Type B pancreatic cell (in vitro differentiated cells): Measurements from ENCODE around the gene WDFY3. TPM values are rescaled to one million over a fixed set of nuclear protein-coding genes. Genes with fewer than 3 reads are reported as not detected.

Experiments used
- DNase-seq: peaks from one replicate; pipeline ENCODE4 v3.0.0; 2021; ENCODE audit warnings: mixed read lengths; ENCODE audit not compliant: unreplicated experiment; ENCODE audit errors: extremely low spot score
- H3K27ac Mint-ChIP-seq: 2 replicates; pipeline ENCODE4 v1.8.0; 2021; ENCODE audit warnings: mild to moderate bottlenecking, mixed read lengths
- H3K27me3 Mint-ChIP-seq: 2 replicates; pipeline ENCODE4 v1.8.0; 2021; ENCODE audit warnings: mixed read lengths
- H3K36me3 Mint-ChIP-seq: 2 replicates; pipeline ENCODE4 v1.8.0; 2021; ENCODE audit warnings: mixed read lengths
- H3K4me1 Mint-ChIP-seq: one replicate; pipeline ENCODE4 v1.8.0; 2021; ENCODE audit warnings: mixed read lengths; ENCODE audit not compliant: unreplicated experiment
- H3K4me3 Mint-ChIP-seq: 2 replicates; pipeline ENCODE4 v1.8.0; 2021; ENCODE audit warnings: mild to moderate bottlenecking, mixed read lengths
- H3K9me3 Mint-ChIP-seq: 2 replicates; pipeline ENCODE4 v1.8.0; 2021; ENCODE audit warnings: mixed read lengths
- CTCF ChIP-seq: fragments of 200-600 bp; sonication (generic); conservative IDR thresholded peaks from 2 replicates; pipeline ENCODE4 v1.5.0; 2021; ENCODE audit warnings: antibody characterized with exemption, mild to moderate bottlenecking
- total RNA-seq: library from RNA; stranded (reverse); gene quantifications from 2 replicates; pipeline ENCODE4 v1.2.1, GENCODE V29; 2021; ENCODE audit warnings: low replicate concordance

Gene WDFY3
- total RNA-seq, 1 donor from 2014 or later = 79.5 TPM

- H3K27me3 Mint-ChIP-seq = no peaks in the 10 kb centered on the region
Measured at GRCh38 chr4:84786478-84786877, 180.0 kb downstream of the WDFY3 start.

GRCh38 chr4:84782517-84782916, 184.0 kb downstream of the WDFY3 start:
- Mint-ChIP-seq H3K36me3 (peaks cover 37% of the 10 kb centered on the region), H3K4me3 (no peak overlapping the region), H3K4me1 (no peaks in the 10 kb centered on the region), H3K9me3 (no peaks in the 10 kb centered on the region), H3K27me3 (no peaks in the 10 kb centered on the region), H3K27ac (no peak overlapping the region)
- TF ChIP-seq CTCF = no peak
- no peak for DNase-seq

More at GRCh38 chr4:84786478-84786877, 180.0 kb downstream of the WDFY3 start:
- Mint-ChIP-seq H3K4me3 (no peak overlapping the region), H3K9me3 (no peaks in the 10 kb centered on the region), H3K36me3 (peaks cover 36% of the 10 kb centered on the region), H3K27ac (no peak overlapping the region), H3K4me1 (no peaks in the 10 kb centered on the region)
- TF ChIP-seq CTCF = no peak
- no peak for DNase-seq

- TF ChIP-seq CTCF = no peak
- H3K27me3 Mint-ChIP-seq = no peaks in the 10 kb centered on the region
Measured at GRCh38 chr4:84780719-84781118, 185.8 kb downstream of the WDFY3 start.

GRCh38 chr4:84778041-84778440, 188.4 kb downstream of the WDFY3 start:
- no peak overlapping the region for H3K27ac Mint-ChIP-seq
- no peaks in the 10 kb centered on the region for H3K27me3 Mint-ChIP-seq
- no peak overlapping the region for H3K4me3 Mint-ChIP-seq
- H3K36me3 Mint-ChIP-seq = peaks cover 45% of the 10 kb centered on the region
- H3K9me3 Mint-ChIP-seq = no peaks in the 10 kb centered on the region
- no peak for DNase-seq
- H3K4me1 Mint-ChIP-seq = no peaks in the 10 kb centered on the region
- TF ChIP-seq CTCF = no peak

More at GRCh38 chr4:84780719-84781118, 185.8 kb downstream of the WDFY3 start:
- Mint-ChIP-seq H3K36me3 (peaks cover 32% of the 10 kb centered on the region), H3K9me3 (no peaks in the 10 kb centered on the region), H3K27ac (no peak overlapping the region), H3K4me3 (no peak overlapping the region), H3K4me1 (no peaks in the 10 kb centered on the region)
- no peak for DNase-seq

- no peaks in the 10 kb centered on the region for H3K9me3 Mint-ChIP-seq
- DNase-seq = no peak
- TF ChIP-seq CTCF = no peak
- no peaks in the 10 kb centered on the region for H3K27me3 Mint-ChIP-seq
- H3K4me1 Mint-ChIP-seq = no peaks in the 10 kb centered on the region
- no peak overlapping the region for H3K27ac Mint-ChIP-seq
- H3K36me3 Mint-ChIP-seq = peaks cover 43% of the 10 kb centered on the region
- no peak overlapping the region for H3K4me3 Mint-ChIP-seq
Measured at GRCh38 chr4:84767168-84767567, 199.3 kb downstream of the WDFY3 start.
